ENCODE data around the gene CEACAM16.
A peak's percentile ranks its signal among the peaks of the same experiment; 100 is the strongest.
"Not testable (repeated sequence)": the region's sequence is repeated elsewhere in the genome, so short reads cannot be mapped to it uniquely, and the experiment has no call there.

CEACAM16 gene

GRCh38 chr19:44719262-44719701 lies 20.3 kb downstream of the CEACAM16 start:
- H3K4me1 Mint-ChIP-seq = peaks cover 22 to 26% of the 10 kb centered on the region in 2 donors
- no peak overlapping the region for H3K27ac Mint-ChIP-seq
- DNase-seq (no peak), ATAC-seq (replicated peaks) (no peak)
- no peaks in the 10 kb centered on the region for H3K36me3 Mint-ChIP-seq
- no peak overlapping the region for H3K4me3 Mint-ChIP-seq
- H3K9me3 Mint-ChIP-seq = peaks cover 13 to 14% of the 10 kb centered on the region in 2 donors
- peaks cover 0 to 10% of the 10 kb centered on the region in 2 donors for H3K27me3 Mint-ChIP-seq

DNA sequence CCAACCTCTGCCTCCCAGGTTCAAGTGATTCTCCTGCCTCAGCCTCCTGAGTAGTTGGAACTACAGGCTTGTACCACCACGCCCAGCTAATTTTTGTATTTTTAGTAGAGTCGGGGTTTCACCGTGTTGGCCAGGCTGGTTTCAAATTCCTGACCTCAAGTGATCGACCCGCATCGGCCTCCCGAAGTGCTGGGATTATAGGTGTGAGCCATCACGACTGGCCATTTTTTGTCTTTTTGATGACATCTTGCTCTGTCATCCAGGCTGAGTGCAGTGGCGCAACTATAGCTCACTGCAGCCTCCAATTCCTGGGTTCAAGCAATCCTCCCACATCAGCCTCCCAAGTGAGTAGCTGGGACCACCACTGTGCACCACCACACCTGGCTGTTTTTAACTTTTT lies 21.4 kb downstream of the CEACAM16 start:
- not testable (repeated sequence) for ATAC-seq (replicated peaks); DNase-seq; H3K9me3 Mint-ChIP-seq; H3K27me3 Mint-ChIP-seq; H3K36me3 Mint-ChIP-seq; H3K27ac Mint-ChIP-seq; H3K4me3 Mint-ChIP-seq
- peaks cover 28 to 37% of the 10 kb centered on the region in 2 donors for H3K4me1 Mint-ChIP-seq

- no peak overlapping the region for H3K4me3 Mint-ChIP-seq
- no peak for DNase-seq
These were observed 22.0 kb downstream of the CEACAM16 start for GRCh38 chr19:44720945-44721344.

DNA sequence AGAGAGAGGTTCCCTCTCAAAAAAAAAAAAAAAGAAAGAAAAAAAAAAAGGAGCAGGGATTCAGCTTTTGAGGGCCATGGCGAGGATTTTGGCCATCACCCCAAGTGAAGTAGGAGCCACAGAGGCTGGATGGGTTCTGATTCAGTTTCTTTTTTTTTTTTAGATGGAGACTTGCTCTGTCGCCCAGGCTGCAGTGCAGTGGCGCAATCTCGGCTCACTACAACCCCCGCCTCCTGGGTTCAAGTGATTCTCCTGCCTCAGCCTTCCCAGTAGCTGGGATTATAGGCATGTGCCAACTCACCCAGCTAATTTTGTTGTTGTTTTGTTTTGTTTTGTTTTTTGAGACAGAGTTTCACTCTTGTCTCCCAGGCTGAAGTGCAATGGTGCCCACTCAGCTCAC lies 22.4 kb downstream of the CEACAM16 start:
- DNase-seq; H3K27me3 Mint-ChIP-seq; H3K9me3 Mint-ChIP-seq; H3K4me3 Mint-ChIP-seq; H3K36me3 Mint-ChIP-seq; ATAC-seq (replicated peaks); H3K27ac Mint-ChIP-seq: not testable (repeated sequence)
- H3K4me1 Mint-ChIP-seq = peaks cover 30 to 43% of the 10 kb centered on the region in 2 donors

More at GRCh38 chr19:44720945-44721344, 22.0 kb downstream of the CEACAM16 start:
- peaks cover 0 to 4% of the 10 kb centered on the region in 2 donors for H3K27me3 Mint-ChIP-seq
- no peak for ATAC-seq (replicated peaks)
- no peaks in the 10 kb centered on the region for H3K9me3 Mint-ChIP-seq
- peaks cover 30 to 42% of the 10 kb centered on the region in 2 donors for H3K4me1 Mint-ChIP-seq
- H3K27ac Mint-ChIP-seq = no peak overlapping the region
- H3K36me3 Mint-ChIP-seq = no peaks in the 10 kb centered on the region

GRCh38 chr19:44722131-44723121 lies 23.5 kb downstream of the CEACAM16 start:
- H3K36me3 Mint-ChIP-seq = no peaks in the 10 kb centered on the region
- peak overlapping the region; percentile 51 for H3K27ac Mint-ChIP-seq
- peaks cover 0 to 4% of the 10 kb centered on the region in 2 donors for H3K27me3 Mint-ChIP-seq
- H3K4me3 Mint-ChIP-seq = peak overlapping the region in 1 of 2 donors; percentile 36
- H3K9me3 Mint-ChIP-seq = no peaks in the 10 kb centered on the region
- peak; percentile 22 to 29 for ATAC-seq (replicated peaks)
- H3K4me1 Mint-ChIP-seq = peaks cover 30 to 43% of the 10 kb centered on the region in 2 donors
- DNase-seq = peak; percentile 24

- H3K27me3 Mint-ChIP-seq = no peaks in the 10 kb centered on the region
- peaks cover 39 to 50% of the 10 kb centered on the region in 2 donors for H3K4me1 Mint-ChIP-seq
- peak; percentile 81 to 83 for ATAC-seq (replicated peaks)
- DNase-seq = no peak
- no peak overlapping the region for H3K27ac Mint-ChIP-seq
- no peaks in the 10 kb centered on the region for H3K9me3 Mint-ChIP-seq
- H3K4me3 Mint-ChIP-seq = peak overlapping the region in 1 of 2 donors; percentile 21
- no peaks in the 10 kb centered on the region for H3K36me3 Mint-ChIP-seq
These were observed 24.5 kb downstream of the CEACAM16 start for GRCh38 chr19:44723299-44723951.

- H3K9me3 Mint-ChIP-seq = no peaks in the 10 kb centered on the region
- H3K27ac Mint-ChIP-seq = peak overlapping the region; percentile 48
- ATAC-seq (replicated peaks) (peak; percentile 83 to 89), DNase-seq (peak; percentile 71)
- no peaks in the 10 kb centered on the region for H3K27me3 Mint-ChIP-seq
- H3K4me3 Mint-ChIP-seq = peak overlapping the region in 1 of 2 donors; percentile 39
- peaks cover 39 to 53% of the 10 kb centered on the region in 2 donors for H3K4me1 Mint-ChIP-seq
- H3K36me3 Mint-ChIP-seq = no peaks in the 10 kb centered on the region
These were observed 25.0 kb downstream of the CEACAM16 start for GRCh38 chr19:44723952-44724319.

DNA sequence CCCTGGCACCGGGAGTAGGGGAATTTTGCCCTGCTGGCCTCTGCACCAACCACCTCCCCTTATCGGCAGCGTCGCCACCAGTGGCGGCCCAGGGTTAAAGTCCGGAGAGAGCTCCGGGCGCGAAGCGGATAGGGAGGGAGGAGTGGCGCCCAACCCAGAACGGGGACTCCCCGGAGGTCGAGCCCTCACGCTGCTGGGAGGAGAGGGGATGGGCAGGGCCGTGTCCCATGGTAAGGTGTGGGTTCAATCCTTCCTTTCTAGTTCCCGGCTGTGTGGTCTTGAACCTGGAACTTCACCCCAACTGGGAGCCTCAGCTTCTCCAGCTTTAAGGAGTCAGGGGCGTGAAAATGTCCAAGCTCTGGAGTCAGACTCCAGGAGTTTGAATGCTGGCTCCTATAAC lies 26.3 kb downstream of the CEACAM16 start:
- ATAC-seq (replicated peaks) (no peak), DNase-seq (no peak)
- Mint-ChIP-seq H3K4me1 (peaks cover 43 to 64% of the 10 kb centered on the region in 2 donors), H3K4me3 (no peak overlapping the region), H3K36me3 (no peaks in the 10 kb centered on the region), H3K9me3 (no peaks in the 10 kb centered on the region), H3K27ac (no peak overlapping the region), H3K27me3 (no peaks in the 10 kb centered on the region)

GRCh38 chr19:44725684-44726083 lies 26.7 kb downstream of the CEACAM16 start:
- ATAC-seq (replicated peaks) (no peak), DNase-seq (no peak)
- H3K27me3 Mint-ChIP-seq = no peaks in the 10 kb centered on the region
- H3K4me1 Mint-ChIP-seq = peaks cover 41 to 64% of the 10 kb centered on the region in 2 donors
- H3K9me3 Mint-ChIP-seq = no peaks in the 10 kb centered on the region
- H3K4me3 Mint-ChIP-seq = no peak overlapping the region
- no peaks in the 10 kb centered on the region for H3K36me3 Mint-ChIP-seq
- H3K27ac Mint-ChIP-seq = no peak overlapping the region

DNA sequence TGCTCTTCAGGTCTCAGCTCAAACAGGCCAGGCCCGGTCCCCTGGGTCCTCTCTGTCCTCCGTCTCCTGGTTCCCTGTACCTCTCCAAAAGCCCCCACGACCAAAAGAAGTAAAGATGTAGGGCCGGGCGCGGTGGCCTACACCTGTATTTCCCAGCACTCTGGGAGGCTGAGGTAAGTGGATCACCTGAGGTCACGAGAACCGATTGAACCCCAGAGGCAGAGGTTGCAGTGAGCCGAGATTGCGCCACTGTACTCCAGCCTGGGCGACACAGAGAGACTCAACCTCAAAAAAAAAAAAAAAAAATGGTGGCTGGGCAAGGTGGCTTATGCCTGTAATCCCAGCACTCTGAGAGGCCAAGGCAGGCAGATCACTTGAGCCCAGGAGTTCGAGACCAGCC lies 27.5 kb downstream of the CEACAM16 start:
- Mint-ChIP-seq H3K9me3 (no peaks in the 10 kb centered on the region), H3K27me3 (no peaks in the 10 kb centered on the region), H3K27ac (peak overlapping the region; percentile 20), H3K36me3 (no peaks in the 10 kb centered on the region), H3K4me3 (no peak overlapping the region), H3K4me1 (peaks cover 41 to 64% of the 10 kb centered on the region in 2 donors)
- ATAC-seq (replicated peaks) (no peak), DNase-seq (no peak)

- no peaks in the 10 kb centered on the region for H3K9me3 Mint-ChIP-seq
- peak overlapping the region; percentile 75 for H3K27ac Mint-ChIP-seq
- DNase-seq (no peak), ATAC-seq (replicated peaks) (no peak)
- no peaks in the 10 kb centered on the region for H3K36me3 Mint-ChIP-seq
- no peak overlapping the region for H3K4me3 Mint-ChIP-seq
- peaks cover 30 to 49% of the 10 kb centered on the region in 2 donors for H3K4me1 Mint-ChIP-seq
- no peaks in the 10 kb centered on the region for H3K27me3 Mint-ChIP-seq
These were observed 29.2 kb downstream of the CEACAM16 start for GRCh38 chr19:44728178-44728577.

DNA sequence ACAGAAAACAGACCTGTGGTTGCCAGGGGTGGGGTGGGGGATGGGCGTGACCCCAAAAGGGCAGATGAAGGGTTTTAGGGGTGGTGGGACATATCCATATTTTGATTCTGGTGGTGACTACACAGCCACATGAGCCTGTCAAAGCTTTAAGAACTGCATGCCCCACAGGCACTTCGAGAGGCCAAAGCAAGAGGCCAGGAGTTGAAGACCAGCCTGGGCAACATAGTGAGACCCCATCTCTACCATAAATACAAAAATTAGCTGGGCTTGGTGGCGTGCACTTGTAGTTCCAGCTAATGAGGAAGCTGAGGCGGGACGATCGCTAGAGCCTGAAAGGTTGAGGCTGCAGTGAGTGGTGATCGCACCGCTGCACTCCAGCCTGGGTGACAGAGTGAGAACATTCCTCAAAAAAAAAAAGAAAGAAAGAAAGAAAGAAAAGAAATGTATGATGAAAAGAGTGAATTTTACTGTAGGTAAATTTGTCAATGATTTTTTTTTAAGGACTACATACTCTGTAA lies 30.6 kb downstream of the CEACAM16 start:
- no peaks in the 10 kb centered on the region for H3K9me3 Mint-ChIP-seq
- peak overlapping the region; percentile 53 to 60 for H3K4me3 Mint-ChIP-seq
- DNase-seq (peak; percentile 43), ATAC-seq (replicated peaks) (peak; percentile 91 to 92)
- H3K36me3 Mint-ChIP-seq = no peaks in the 10 kb centered on the region
- H3K4me1 Mint-ChIP-seq = peaks cover 19 to 35% of the 10 kb centered on the region in 2 donors
- peak overlapping the region; percentile 11 for H3K27ac Mint-ChIP-seq
- H3K27me3 Mint-ChIP-seq = peaks cover 0 to 5% of the 10 kb centered on the region in 2 donors

DNA sequence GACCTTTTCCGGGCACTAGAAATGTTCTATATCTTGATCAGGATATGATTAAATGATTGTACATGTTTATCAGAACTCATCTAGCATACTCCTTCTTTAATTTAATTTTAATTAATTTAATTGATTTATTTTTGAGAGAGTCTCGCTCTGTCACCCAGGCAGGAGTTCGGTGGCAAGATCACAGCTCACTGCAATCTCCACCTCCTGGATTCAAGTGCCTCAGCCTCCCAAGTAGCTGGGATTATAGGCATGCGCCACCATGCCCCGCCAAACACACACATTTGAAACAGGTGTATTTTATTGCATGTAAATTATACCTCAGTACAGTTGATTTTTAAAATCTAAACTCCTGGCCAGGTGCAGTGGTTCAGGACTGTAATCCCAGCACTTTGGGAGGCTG lies 32.1 kb downstream of the CEACAM16 start:
- Mint-ChIP-seq H3K27ac (no peak overlapping the region), H3K36me3 (no peaks in the 10 kb centered on the region), H3K4me1 (peaks cover 13 to 21% of the 10 kb centered on the region in 2 donors), H3K9me3 (no peaks in the 10 kb centered on the region), H3K27me3 (peaks cover 0 to 7% of the 10 kb centered on the region in 2 donors), H3K4me3 (no peak overlapping the region)
- no peak for DNase-seq
- no peak for ATAC-seq (replicated peaks)

GRCh38 chr19:44731622-44732021 lies 32.7 kb downstream of the CEACAM16 start:
- Mint-ChIP-seq H3K9me3 (no peaks in the 10 kb centered on the region), H3K4me3 (no peak overlapping the region), H3K27ac (no peak overlapping the region), H3K4me1 (peaks cover 13 to 24% of the 10 kb centered on the region in 2 donors), H3K27me3 (peaks cover 0 to 7% of the 10 kb centered on the region in 2 donors), H3K36me3 (no peaks in the 10 kb centered on the region)
- no peak for ATAC-seq (replicated peaks)
- DNase-seq = no peak
